ENCODE results near the gene PLD5.
"Not testable (repeated sequence)": the region's sequence is repeated elsewhere in the genome, so short reads cannot be mapped to it uniquely, and the experiment has no call there.

DNA sequence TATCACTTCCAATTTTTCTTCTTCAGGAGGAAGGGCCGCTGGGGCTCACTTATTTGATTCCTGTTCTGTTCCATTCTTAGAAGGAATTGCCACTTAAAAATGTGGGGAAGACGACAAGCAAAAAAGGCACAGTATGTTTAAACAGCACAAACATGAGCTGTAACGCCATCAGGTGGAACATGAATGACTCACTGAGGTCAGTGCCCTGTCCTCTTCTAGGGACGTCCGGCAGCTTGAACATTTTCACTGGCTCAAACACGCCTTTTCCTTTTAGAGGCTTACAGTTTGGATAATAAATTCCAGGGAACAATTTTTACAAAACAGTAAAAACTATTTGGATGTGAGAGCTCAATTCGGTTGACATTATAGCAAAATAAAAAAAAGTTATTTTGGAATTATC is 260.1 kb downstream of the PLD5 start:
- not testable (repeated sequence) for TF ChIP-seq CTCF (IDR thresholded peaks at IDR 0.05); TAF1 (IDR thresholded peaks at IDR 0.05; ENCODE audit: borderline replicate concordance, low read depth, low read length); RCOR1 (IDR thresholded peaks at IDR 0.05; ENCODE audit: low read length); POLR2AphosphoS5 (IDR thresholded peaks at IDR 0.05; ENCODE audit: low read depth, low read length)
- TF ChIP-seq, protein P1, sequence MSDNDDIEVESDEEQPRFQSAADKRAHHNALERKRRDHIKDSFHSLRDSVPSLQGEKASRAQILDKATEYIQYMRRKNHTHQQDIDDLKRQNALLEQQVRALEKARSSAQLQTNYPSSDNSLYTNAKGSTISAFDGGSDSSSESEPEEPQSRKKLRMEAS (IDR thresholded peaks at IDR 0.05; ENCODE audit: low read depth): not testable (repeated sequence)
